ENCODE measurements around the gene GNPNAT1.

- no peak for TF ChIP-seq CTCF (IDR thresholded peaks at IDR 0.05)
- TF ChIP-seq EZH2 (IDR thresholded peaks at IDR 0.05; ENCODE audit: borderline replicate concordance, insufficient read depth, low read depth, low read length, poor library complexity, severe bottlenecking): no peak
Observed at GRCh38 chr14:52808101-52808500, 16.7 kb upstream of the GNPNAT1 start.

All from B cell (primary cell).